Measurements from ENCODE around the gene SLIT3. TPM values are rescaled to one million over a fixed set of nuclear protein-coding genes. Genes with fewer than 3 reads are reported as not detected.
A peak's percentile ranks its signal among the peaks of the same experiment; 100 is the strongest.

SLIT3 gene
- polyA plus RNA-seq, 4 donors = 46.4 to 82.0 (median 57.9) TPM

GRCh38 chr5:169089343-169089742 is 211.6 kb downstream of the SLIT3 start:
- DNase-seq (ENCODE audit: low read depth in 4 of 4, low spot score in 3 of 4) = no peak

- no peak for DNase-seq (ENCODE audit: low read depth in 4 of 4, low spot score in 3 of 4)
These were observed 212.8 kb downstream of the SLIT3 start for GRCh38 chr5:169088028-169088725.

- DNase-seq (ENCODE audit: low read depth in 4 of 4, low spot score in 3 of 4) = no peak
These were observed 215.3 kb downstream of the SLIT3 start for GRCh38 chr5:169085636-169086035.

- no peak for DNase-seq (ENCODE audit: low read depth in 4 of 4, low spot score in 3 of 4)
These were observed 215.7 kb downstream of the SLIT3 start for GRCh38 chr5:169085212-169085611.

- DNase-seq (ENCODE audit: low read depth in 4 of 4, low spot score in 3 of 4) = no peak
These were observed 216.2 kb downstream of the SLIT3 start for GRCh38 chr5:169084775-169085174.

GRCh38 chr5:169083394-169084018 is 217.4 kb downstream of the SLIT3 start:
- no peak for DNase-seq (ENCODE audit: low read depth in 4 of 4, low spot score in 3 of 4)

- no peak for DNase-seq (ENCODE audit: low read depth in 4 of 4, low spot score in 3 of 4)
These were observed 219.8 kb downstream of the SLIT3 start for GRCh38 chr5:169081000-169081724.

GRCh38 chr5:169080448-169080911 is 220.5 kb downstream of the SLIT3 start:
- DNase-seq (ENCODE audit: low read depth in 4 of 4, low spot score in 3 of 4) = no peak

GRCh38 chr5:169079697-169080096 is 221.2 kb downstream of the SLIT3 start:
- no peak for DNase-seq (ENCODE audit: low read depth in 4 of 4, low spot score in 3 of 4)

- DNase-seq (ENCODE audit: low read depth in 4 of 4, low spot score in 3 of 4) = no peak
These were observed 226.1 kb downstream of the SLIT3 start for GRCh38 chr5:169074839-169075238.

- no peak for DNase-seq (ENCODE audit: low read depth in 4 of 4, low spot score in 3 of 4)
These were observed 228.7 kb downstream of the SLIT3 start for GRCh38 chr5:169072233-169072632.

GRCh38 chr5:169070413-169070812 is 230.5 kb downstream of the SLIT3 start:
- no peak for DNase-seq (ENCODE audit: low read depth in 4 of 4, low spot score in 3 of 4)

GRCh38 chr5:169067751-169068173 is 233.2 kb downstream of the SLIT3 start:
- no peak for DNase-seq (ENCODE audit: low read depth in 4 of 4, low spot score in 3 of 4)

- DNase-seq (ENCODE audit: low read depth in 4 of 4, low spot score in 3 of 4) = no peak
These were observed 235.5 kb downstream of the SLIT3 start for GRCh38 chr5:169065400-169065799.

GRCh38 chr5:169064093-169064492 is 236.8 kb downstream of the SLIT3 start:
- DNase-seq (ENCODE audit: low read depth in 4 of 4, low spot score in 3 of 4) = peak in 1 of 4 donors; percentile 61

- DNase-seq (ENCODE audit: low read depth in 4 of 4, low spot score in 3 of 4) = no peak
These were observed 237.5 kb downstream of the SLIT3 start for GRCh38 chr5:169063316-169063953.

GRCh38 chr5:169062690-169063089 is 238.2 kb downstream of the SLIT3 start:
- no peak for DNase-seq (ENCODE audit: low read depth in 4 of 4, low spot score in 3 of 4)

GRCh38 chr5:169054506-169054905 is 246.4 kb downstream of the SLIT3 start:
- DNase-seq (ENCODE audit: low read depth in 4 of 4, low spot score in 3 of 4) = no peak

GRCh38 chr5:169052207-169052606 is 248.7 kb downstream of the SLIT3 start:
- no peak for DNase-seq (ENCODE audit: low read depth in 4 of 4, low spot score in 3 of 4)

GRCh38 chr5:169051351-169051750 is 249.6 kb downstream of the SLIT3 start:
- no peak for DNase-seq (ENCODE audit: low read depth in 4 of 4, low spot score in 3 of 4)

GRCh38 chr5:169050636-169051035 is 250.3 kb downstream of the SLIT3 start:
- DNase-seq (ENCODE audit: low read depth in 4 of 4, low spot score in 3 of 4) = no peak
